ENCODE results near the gene ERBB3.

DNA sequence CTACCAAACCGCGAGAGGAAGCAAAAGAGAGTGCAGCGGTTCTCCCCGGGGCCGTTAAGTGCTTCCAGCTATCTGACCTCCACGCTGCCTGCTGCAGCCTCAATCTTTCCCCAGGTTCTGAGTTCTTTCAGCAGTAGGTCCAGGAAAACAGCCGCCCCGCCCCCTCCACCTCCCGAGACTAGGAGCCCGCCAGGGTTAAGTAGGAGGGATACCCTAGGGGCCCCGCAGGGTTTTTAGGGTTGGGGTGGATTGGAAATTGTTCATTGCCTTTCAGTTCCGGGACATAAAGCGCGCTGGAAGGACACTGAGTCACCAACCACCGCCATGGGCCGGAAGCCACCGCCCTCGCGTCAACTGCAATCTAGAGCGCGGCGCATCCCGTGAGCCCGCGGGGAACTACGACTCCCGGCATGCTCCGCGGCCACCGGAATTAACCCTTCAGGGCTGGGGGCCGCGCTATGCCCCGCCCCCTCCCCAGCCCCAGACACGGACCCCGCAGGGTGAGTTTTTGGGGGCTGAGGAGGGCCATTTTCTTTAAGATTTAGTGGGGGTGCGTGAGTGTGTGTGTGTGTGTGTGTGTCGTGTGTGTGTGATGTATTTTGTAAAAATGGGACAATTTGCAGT is 72.3 kb downstream of the ERBB3 start, which contains the start of gene MYL6B:
- TF ChIP-seq, protein P1, sequence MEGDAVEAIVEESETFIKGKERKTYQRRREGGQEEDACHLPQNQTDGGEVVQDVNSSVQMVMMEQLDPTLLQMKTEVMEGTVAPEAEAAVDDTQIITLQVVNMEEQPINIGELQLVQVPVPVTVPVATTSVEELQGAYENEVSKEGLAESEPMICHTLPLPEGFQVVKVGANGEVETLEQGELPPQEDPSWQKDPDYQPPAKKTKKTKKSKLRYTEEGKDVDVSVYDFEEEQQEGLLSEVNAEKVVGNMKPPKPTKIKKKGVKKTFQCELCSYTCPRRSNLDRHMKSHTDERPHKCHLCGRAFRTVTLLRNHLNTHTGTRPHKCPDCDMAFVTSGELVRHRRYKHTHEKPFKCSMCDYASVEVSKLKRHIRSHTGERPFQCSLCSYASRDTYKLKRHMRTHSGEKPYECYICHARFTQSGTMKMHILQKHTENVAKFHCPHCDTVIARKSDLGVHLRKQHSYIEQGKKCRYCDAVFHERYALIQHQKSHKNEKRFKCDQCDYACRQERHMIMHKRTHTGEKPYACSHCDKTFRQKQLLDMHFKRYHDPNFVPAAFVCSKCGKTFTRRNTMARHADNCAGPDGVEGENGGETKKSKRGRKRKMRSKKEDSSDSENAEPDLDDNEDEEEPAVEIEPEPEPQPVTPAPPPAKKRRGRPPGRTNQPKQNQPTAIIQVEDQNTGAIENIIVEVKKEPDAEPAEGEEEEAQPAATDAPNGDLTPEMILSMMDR (IDR thresholded peaks at IDR 0.05; ENCODE audit: insufficient read depth, low read length, poor library complexity, severe bottlenecking): no peak
- TF ChIP-seq EZH2phosphoT487 (conservative IDR thresholded peaks at IDR 0.05; ENCODE audit: low read length): no peak

Measured in SU-DHL-6 (cell line).